ENCODE measurements around the gene SPG21. TPM values are rescaled to one million over a fixed set of nuclear protein-coding genes. Genes with fewer than 3 reads are reported as not detected.

The SPG21 gene
- total and polyA plus RNA-seq, 2 of the 13 experiments (the other 11 are each of a cell fraction or from before 2014, with no cell fraction given) = 36.7 to 42.4 TPM

DNA sequence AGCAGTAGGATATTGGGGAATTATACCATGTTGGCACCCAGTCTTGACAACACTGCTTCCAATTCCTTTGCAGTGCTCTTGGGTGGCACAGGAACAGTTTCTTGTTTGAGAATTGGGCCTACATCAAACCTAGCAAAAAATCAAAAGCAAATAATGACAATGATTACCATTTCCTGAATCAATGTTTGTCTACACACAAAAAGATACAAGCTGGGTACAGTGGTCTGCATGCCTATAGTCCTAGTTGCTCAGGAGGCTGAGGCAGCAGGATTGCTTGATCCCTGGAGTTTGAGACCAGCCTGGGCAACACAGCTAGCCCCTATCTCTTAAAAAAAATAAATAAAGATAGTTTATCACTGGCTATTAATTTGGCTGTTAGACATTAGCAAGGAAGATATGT, 31.8 kb upstream of the SPG21 start:
- ChIA-PET POLR2A (no interaction called here), CTCF (ENCODE audit: low intra/inter-chr PET ratio, low total read pairs) (no interaction called here)
- Histone ChIP-seq H2AFZ (ENCODE audit: low read length) (no peak overlapping the region), H3K79me2 (ENCODE audit: insufficient read depth, low read length) (no peaks in the 10 kb centered on the region), H3K4me2 (ENCODE audit: low read depth, low read length) (no peak overlapping the region), H3K36me3 (replicated peaks in 1 of 2; ENCODE audit: control insufficient read depth in 1 of 2, insufficient read depth in 2 of 2, low read length in 2 of 2) (peaks cover 8 to 31% of the 10 kb centered on the region in 2 experiments; a peak in 4 of 5 replicates), H3K27ac (ENCODE audit: extremely low read length, insufficient read depth, low read length) (no peak overlapping the region), H3K9ac (ENCODE audit: insufficient read depth, low read depth, low read length) (no peak overlapping the region), H3K4me3 (replicated peaks in 1 of 3; ENCODE audit: insufficient read depth in 1 of 3, low read depth in 2 of 3, low read length in 3 of 3) (no peak overlapping the region), H3K9me3 (ENCODE audit: low read length) (no peaks in the 10 kb centered on the region), H3K27me3 (ENCODE audit: control insufficient read depth in 1 of 2, insufficient read depth in 2 of 2, low read length in 2 of 2) (no peaks in the 10 kb centered on the region), H3K4me1 (ENCODE audit: insufficient read depth, low read length) (no peaks in the 10 kb centered on the region), H4K20me1 (ENCODE audit: insufficient read depth, low read length) (no peaks in the 10 kb centered on the region)
- TF ChIP-seq MAZ (IDR thresholded peaks at IDR 0.05; ENCODE audit: borderline replicate concordance, low read depth, low read length) (no peak), MAZ (CRISPR knock-in tag; IDR thresholded peaks at IDR 0.05; ENCODE audit: low read depth) (no peak), ZNF629 (CRISPR knock-in tag; conservative IDR thresholded peaks at IDR 0.05) (no peak), ZBTB2 (CRISPR knock-in tag; IDR thresholded peaks at IDR 0.05; ENCODE audit: low read depth) (no peak), ZBTB21 (CRISPR knock-in tag; IDR thresholded peaks at IDR 0.05) (no peak), ZNF180 (CRISPR knock-in tag; IDR thresholded peaks at IDR 0.05; ENCODE audit: borderline replicate concordance, low read depth) (no peak), ZNF441 (CRISPR knock-in tag; IDR thresholded peaks at IDR 0.05; ENCODE audit: borderline replicate concordance) (no peak), KDM2A (CRISPR knock-in tag; IDR thresholded peaks at IDR 0.05; ENCODE audit: borderline replicate concordance, low read depth) (no peak), JUNB (CRISPR knock-in tag; IDR thresholded peaks at IDR 0.05; ENCODE audit: borderline replicate concordance) (no peak), REPIN1 (CRISPR knock-in tag; IDR thresholded peaks at IDR 0.05; ENCODE audit: borderline replicate concordance, low read depth) (no peak)
- no TSS peak for BruUV-seq (replicated peaks)
- no peak for DNase-seq (ENCODE audit: low spot score)
- ATAC-seq = no peak
- FAIRE-seq = no peak
- intact Hi-C loops (cut with micrococcal nuclease; ENCODE audit: unreplicated experiment) = no loop called here
- in situ Hi-C loops (cut with HindIII; ENCODE audit: extremely low pct_ligation_motif_present, low pct_unique_long_range_greater_than_20kb) = no loop called here
